Hepatocyte (in vitro differentiated cells): ENCODE results near the gene COX5A. TPM values are rescaled to one million over a fixed set of nuclear protein-coding genes. Genes with fewer than 3 reads are reported as not detected.

ENCODE experiments used
- DNase-seq: peaks from one replicate; pipeline ENCODE4 v3.0.0-alpha.2; 2016; ENCODE audit warnings: low spot score
- H2AFZ ChIP-seq: fragments of 200-600 bp; sonication (generic); 2 replicates; pipeline ENCODE4 v1.6.0; 2016; ENCODE audit warnings: antibody characterized with exemption, mild to moderate bottlenecking
- H3K27ac ChIP-seq: fragments of 200-600 bp; sonication (generic); 2 replicates; pipeline ENCODE4 v1.5.1; 2016; ENCODE audit warnings: mild to moderate bottlenecking
- H3K27me3 ChIP-seq: fragments of 200-600 bp; sonication (generic); 2 replicates; pipeline ENCODE4 v1.6.1; 2016
- H3K36me3 ChIP-seq: fragments of 200-600 bp; sonication (generic); replicated peaks from 2 replicates; pipeline ENCODE4 v1.5.1; 2016; ENCODE audit warnings: low read depth; ENCODE audit not compliant: insufficient read depth
- H3K4me1 ChIP-seq: fragments of 200-600 bp; sonication (generic); 2 replicates; pipeline ENCODE4 v1.5.1; 2016; ENCODE audit warnings: mild to moderate bottlenecking, moderate library complexity; ENCODE audit not compliant: insufficient read depth
- H3K4me2 ChIP-seq: fragments of 200-600 bp; sonication (generic); 2 replicates; pipeline ENCODE4 v1.6.0; 2016
- H3K4me3 ChIP-seq: fragments of 200-600 bp; sonication (generic); 2 replicates; pipeline ENCODE4 v1.5.1; 2016; ENCODE audit warnings: mild to moderate bottlenecking
- H3K79me2 ChIP-seq: fragments of 200-600 bp; sonication (generic); 2 replicates; pipeline ENCODE4 v1.6.0; 2017; ENCODE audit warnings: mild to moderate bottlenecking
- H3K9me2 ChIP-seq: fragments of 200-600 bp; sonication (generic); replicated peaks from 2 replicates; pipeline ENCODE4 v1.6.0; 2017; ENCODE audit warnings: mild to moderate bottlenecking; ENCODE audit not compliant: insufficient read depth
- H3K9me3 ChIP-seq: fragments of 200-600 bp; sonication (generic); 2 replicates; pipeline ENCODE4 v1.5.1; 2016; ENCODE audit warnings: low read depth, mild to moderate bottlenecking
- H4K20me1 ChIP-seq: fragments of 200-600 bp; sonication (generic); 2 replicates; pipeline ENCODE4 v1.6.0; 2016; ENCODE audit warnings: mild to moderate bottlenecking; ENCODE audit not compliant: insufficient read depth, poor library complexity, severe bottlenecking
- EZH2 ChIP-seq: fragments of 200-600 bp; sonication (generic); IDR thresholded peaks from 2 replicates; pipeline ENCODE4 v1.6.1; 2016; ENCODE audit warnings: antibody characterized with exemption, mild to moderate bottlenecking, borderline replicate concordance
- EZH2phosphoT487 ChIP-seq: fragments of 200-600 bp; sonication (generic); IDR thresholded peaks from one replicate; pipeline ENCODE4 v1.6.1; 2018; ENCODE audit warnings: antibody characterized with exemption, mild to moderate bottlenecking, low read depth, moderate library complexity; ENCODE audit not compliant: unreplicated experiment, severe bottlenecking
- WGBS: methylation state at CpG from one replicate; pipeline ENCODE4 v1.1.6; 2016; ENCODE audit warnings: low lambda C conversion rate; ENCODE audit errors: missing lambda C conversion rate; 5-methylcytosine and 5-hydroxymethylcytosine counted together
- polyA plus RNA-seq: library from polyadenylated mRNA; unstranded; fragments of >200 nt; fragmentation: Nextera tagmentation; extraction: Ambion mirVana; gene quantifications from 2 replicates; pipeline ENCODE4 v1.2.1, GENCODE V29; 2016
- total RNA-seq: library from RNA; depleted of rRNA; stranded (reverse); fragments of >200 nt; gene quantifications from 2 replicates; pipeline ENCODE4 v1.2.3, GENCODE V29; 2014
- TF ChIP-seq, protein P1 (sequence below): fragments of 200-600 bp; sonication (generic); IDR thresholded peaks from 2 replicates; pipeline ENCODE4 v1.5.1; 2016; ENCODE audit warnings: antibody characterized with exemption, mild to moderate bottlenecking; ENCODE audit not compliant: poor library complexity

Gene COX5A
- total and polyA plus RNA-seq, 2 experiments from 2014 or later = 151 to 449 TPM

DNA sequence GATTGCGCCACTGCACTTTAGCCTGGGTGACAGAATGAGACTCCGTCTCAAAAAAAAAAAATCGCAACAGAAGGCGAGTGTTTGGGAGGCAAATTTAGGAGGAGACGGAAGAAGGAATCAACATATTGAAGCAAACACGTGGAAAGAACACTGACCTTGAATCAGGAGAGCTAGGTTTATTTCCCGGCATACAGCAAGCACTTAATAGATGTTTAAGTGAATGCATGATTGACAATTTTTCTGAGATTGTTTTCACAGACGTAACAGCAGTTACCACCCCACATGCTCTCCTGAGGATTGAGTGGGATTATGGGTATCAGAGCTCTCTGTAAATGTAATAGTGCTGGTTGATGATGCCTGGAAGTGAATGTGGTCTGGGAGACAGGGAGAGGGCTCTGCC, 24.3 kb upstream of the COX5A start:
- 87% methylated on average over 8 of the region's 8 CpGs for WGBS
- no peak for DNase-seq
- no peaks in the 10 kb centered on the region for H3K9me3 ChIP-seq

DNA sequence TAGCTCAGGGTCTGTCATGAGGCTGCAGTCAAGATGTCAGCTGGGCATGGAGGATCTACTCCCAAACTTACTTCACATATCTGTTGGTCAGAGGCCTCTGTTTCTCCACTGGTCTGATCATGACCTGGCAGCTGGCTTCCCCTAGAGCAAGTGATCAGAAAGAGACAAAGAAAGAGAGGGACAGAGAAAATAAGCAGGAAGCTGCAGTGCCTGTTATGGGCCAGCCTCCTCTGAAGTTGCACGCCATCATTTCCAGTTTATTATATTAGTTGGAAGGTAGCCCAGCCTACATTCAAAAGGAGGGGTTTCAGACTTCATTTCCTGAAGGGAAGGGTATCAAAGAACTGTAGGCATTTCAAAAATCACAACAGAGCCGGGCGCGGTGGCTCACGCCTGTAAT, 23.7 kb upstream of the COX5A start:
- DNase-seq = no peak
- TF ChIP-seq EZH2phosphoT487 = no peak
- TF ChIP-seq, protein P1, sequence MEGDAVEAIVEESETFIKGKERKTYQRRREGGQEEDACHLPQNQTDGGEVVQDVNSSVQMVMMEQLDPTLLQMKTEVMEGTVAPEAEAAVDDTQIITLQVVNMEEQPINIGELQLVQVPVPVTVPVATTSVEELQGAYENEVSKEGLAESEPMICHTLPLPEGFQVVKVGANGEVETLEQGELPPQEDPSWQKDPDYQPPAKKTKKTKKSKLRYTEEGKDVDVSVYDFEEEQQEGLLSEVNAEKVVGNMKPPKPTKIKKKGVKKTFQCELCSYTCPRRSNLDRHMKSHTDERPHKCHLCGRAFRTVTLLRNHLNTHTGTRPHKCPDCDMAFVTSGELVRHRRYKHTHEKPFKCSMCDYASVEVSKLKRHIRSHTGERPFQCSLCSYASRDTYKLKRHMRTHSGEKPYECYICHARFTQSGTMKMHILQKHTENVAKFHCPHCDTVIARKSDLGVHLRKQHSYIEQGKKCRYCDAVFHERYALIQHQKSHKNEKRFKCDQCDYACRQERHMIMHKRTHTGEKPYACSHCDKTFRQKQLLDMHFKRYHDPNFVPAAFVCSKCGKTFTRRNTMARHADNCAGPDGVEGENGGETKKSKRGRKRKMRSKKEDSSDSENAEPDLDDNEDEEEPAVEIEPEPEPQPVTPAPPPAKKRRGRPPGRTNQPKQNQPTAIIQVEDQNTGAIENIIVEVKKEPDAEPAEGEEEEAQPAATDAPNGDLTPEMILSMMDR = no peak
- TF ChIP-seq EZH2 = no peak
- peaks cover 22% of the 10 kb centered on the region for H3K4me1 ChIP-seq
- H3K36me3 ChIP-seq = no peaks in the 10 kb centered on the region
- H2AFZ ChIP-seq = no peak overlapping the region
- H3K27ac ChIP-seq = no peak overlapping the region
- H3K27me3 ChIP-seq = peaks cover 51% of the 10 kb centered on the region
- WGBS = 88% methylated on average over 5 of the region's 5 CpGs
- no peaks in the 10 kb centered on the region for H4K20me1 ChIP-seq
- H3K9me2 ChIP-seq = no peaks in the 10 kb centered on the region
- no peak overlapping the region for H3K4me2 ChIP-seq
- H3K4me3 ChIP-seq = no peak overlapping the region
- no peaks in the 10 kb centered on the region for H3K79me2 ChIP-seq
- no peaks in the 10 kb centered on the region for H3K9me3 ChIP-seq

More for the DNA sequence above, 24.3 kb upstream of the COX5A start:
- no peaks in the 10 kb centered on the region for H3K9me2 ChIP-seq
- TF ChIP-seq EZH2phosphoT487 (no peak), EZH2 (no peak)
- TF ChIP-seq, protein P1 = no peak
- H2AFZ ChIP-seq = no peak overlapping the region
- peaks cover 51% of the 10 kb centered on the region for H3K27me3 ChIP-seq
- no peaks in the 10 kb centered on the region for H3K79me2 ChIP-seq
- no peak overlapping the region for H3K27ac ChIP-seq
- H3K4me3 ChIP-seq = no peak overlapping the region
- H3K36me3 ChIP-seq = no peaks in the 10 kb centered on the region
- no peak overlapping the region for H3K4me2 ChIP-seq
- H3K4me1 ChIP-seq = peaks cover 20% of the 10 kb centered on the region
- H4K20me1 ChIP-seq = no peaks in the 10 kb centered on the region

DNA sequence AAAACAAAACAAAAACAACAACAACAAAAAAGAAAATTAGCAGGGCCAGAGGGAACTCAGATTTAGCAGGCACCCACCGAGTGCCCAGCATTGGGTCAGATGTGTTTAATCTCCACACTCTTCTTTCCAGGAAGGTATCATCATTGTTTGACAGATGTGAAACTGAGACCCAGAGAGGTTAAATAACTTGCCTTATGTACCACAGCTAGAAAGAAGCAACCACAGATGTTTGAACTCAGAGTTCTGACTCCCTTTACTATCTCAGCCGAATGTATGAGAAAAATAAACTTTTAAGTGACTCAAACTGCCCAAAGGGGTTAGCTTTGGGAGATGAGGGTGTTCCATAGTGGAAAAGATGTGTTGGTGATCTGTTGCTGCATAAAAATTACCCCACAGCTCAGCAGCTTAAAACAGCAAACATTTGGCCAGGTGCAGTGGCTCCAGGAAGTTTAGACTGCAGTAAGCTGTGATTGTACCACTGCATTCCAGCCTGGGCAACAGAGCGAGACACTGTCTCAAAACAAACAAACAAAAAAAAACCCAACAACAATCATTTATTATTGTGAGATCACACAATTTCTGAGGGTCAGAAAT, 23.2 kb upstream of the COX5A start:
- peaks cover 26% of the 10 kb centered on the region for H3K4me1 ChIP-seq

More for the DNA sequence above, 23.2 kb upstream of the COX5A start:
- Histone ChIP-seq H3K27me3 (peaks cover 51% of the 10 kb centered on the region), H2AFZ (no peak overlapping the region), H4K20me1 (no peaks in the 10 kb centered on the region), H3K36me3 (no peaks in the 10 kb centered on the region), H3K27ac (no peak overlapping the region), H3K9me2 (no peaks in the 10 kb centered on the region), H3K4me2 (no peak overlapping the region), H3K9me3 (no peaks in the 10 kb centered on the region), H3K79me2 (no peaks in the 10 kb centered on the region), H3K4me3 (no peak overlapping the region)
- WGBS = 78% methylated on average over 3 of the region's 3 CpGs
- TF ChIP-seq, protein P1 = no peak
- TF ChIP-seq EZH2 (no peak), EZH2phosphoT487 (no peak)
- DNase-seq = no peak
